Measurements from ENCODE around the gene MYO1B.

GRCh38 chr2:191391171-191391570 is 146.0 kb downstream of the MYO1B start:
- TF ChIP-seq CTCF (conservative IDR thresholded peaks at IDR 0.05 in 1 of 2, IDR thresholded peaks at IDR 0.05 in 1 of 2; ENCODE audit: low read depth in 1 of 2, low read length in 2 of 2) (no peak), EZH2 (IDR thresholded peaks at IDR 0.05; ENCODE audit: low read length, missing control alignments) (no peak)

Measured in fibroblast of lung (primary cell).